NOMO-1 (cell line): ENCODE measurements around the gene FIZ1.
"Not testable (repeated sequence)": the region's sequence is repeated elsewhere in the genome, so short reads cannot be mapped to it uniquely, and the experiment has no call there.

Experiments
- DNase-seq, 2 experiments: peaks; one replicate each; lab custom pipeline; 2025; ENCODE audit not compliant: unreplicated experiment in 2 of 2; lab: John Stamatoyannopoulos, UW

FIZ1 gene

GRCh38 chr19:55596304-55596703 lies 3.0 kb downstream of the FIZ1 start:
- no peak for DNase-seq

DNA sequence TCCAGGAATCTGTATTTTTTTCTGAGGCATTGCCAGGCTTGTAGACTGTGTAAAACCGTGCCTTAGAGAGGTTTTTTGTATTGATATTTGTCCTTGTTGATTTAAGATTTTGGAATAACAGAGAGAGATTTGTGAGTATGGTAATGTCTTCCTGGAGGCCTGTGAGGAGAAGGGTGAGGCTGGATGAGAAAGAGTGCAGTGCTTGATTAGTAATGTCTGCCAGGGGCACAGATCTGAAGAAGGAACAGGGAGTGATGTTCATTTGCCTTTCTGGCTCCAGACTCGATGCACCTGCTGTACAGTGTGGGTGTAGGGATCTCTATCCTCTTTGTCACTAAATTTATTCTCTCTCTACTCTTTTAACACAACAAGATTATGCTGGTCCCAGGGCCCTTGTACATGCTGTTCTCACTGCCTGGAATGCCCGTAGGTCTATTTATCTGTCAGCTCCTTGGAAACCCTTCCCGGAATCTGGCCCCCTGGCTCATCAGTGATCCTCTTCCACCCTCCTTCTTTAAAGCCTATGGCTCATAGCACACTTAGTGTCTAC lies 4.2 kb downstream of the FIZ1 start:
- no peak for DNase-seq

DNA sequence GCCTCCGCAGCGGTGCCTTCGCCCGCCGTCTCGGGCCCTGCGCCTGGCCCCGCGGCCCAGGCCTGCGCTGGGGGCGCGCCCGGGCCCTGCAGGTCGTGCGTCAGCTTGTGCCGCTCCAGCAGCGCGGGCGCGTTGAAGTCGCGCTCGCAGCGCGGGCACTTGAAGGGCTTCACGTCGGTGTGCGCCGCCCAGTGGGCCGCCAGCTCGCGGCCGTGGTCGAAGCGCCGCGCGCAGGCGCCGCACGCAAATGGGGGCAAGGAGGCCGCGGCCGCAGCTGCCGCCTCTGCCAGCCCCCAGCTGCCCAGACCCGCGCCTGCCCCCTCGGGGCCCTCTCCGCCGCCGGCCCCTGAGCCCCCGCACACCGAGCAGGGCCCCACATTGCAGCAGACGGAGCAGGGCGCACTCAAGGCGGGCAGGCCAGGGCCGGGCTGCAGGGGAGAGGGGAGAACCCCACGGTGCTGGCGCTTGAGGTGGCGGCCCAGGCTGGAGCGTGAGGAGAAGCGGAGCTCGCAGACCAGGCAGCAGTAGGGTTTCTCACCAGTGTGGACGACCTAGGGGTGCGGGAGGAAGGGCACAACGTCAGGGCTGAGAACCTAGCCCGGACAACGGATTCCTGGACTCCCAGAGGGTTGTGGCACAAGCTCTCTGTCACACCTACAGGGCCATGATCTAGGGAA lies 6.1 kb downstream of the FIZ1 start:
- DNase-seq, result no peak

- DNase-seq, result no peak
These were observed 6.8 kb downstream of the FIZ1 start for GRCh38 chr19:55592391-55593090.

GRCh38 chr19:55591555-55591954 lies 7.8 kb downstream of the FIZ1 start:
- no peak for DNase-seq

GRCh38 chr19:55590617-55591016 lies 8.7 kb downstream of the FIZ1 start:
- DNase-seq, result no peak

GRCh38 chr19:55590109-55590508 lies 9.2 kb downstream of the FIZ1 start:
- no peak for DNase-seq

- no peak for DNase-seq
These were observed 10.6 kb downstream of the FIZ1 start for GRCh38 chr19:55588738-55589137.

DNA sequence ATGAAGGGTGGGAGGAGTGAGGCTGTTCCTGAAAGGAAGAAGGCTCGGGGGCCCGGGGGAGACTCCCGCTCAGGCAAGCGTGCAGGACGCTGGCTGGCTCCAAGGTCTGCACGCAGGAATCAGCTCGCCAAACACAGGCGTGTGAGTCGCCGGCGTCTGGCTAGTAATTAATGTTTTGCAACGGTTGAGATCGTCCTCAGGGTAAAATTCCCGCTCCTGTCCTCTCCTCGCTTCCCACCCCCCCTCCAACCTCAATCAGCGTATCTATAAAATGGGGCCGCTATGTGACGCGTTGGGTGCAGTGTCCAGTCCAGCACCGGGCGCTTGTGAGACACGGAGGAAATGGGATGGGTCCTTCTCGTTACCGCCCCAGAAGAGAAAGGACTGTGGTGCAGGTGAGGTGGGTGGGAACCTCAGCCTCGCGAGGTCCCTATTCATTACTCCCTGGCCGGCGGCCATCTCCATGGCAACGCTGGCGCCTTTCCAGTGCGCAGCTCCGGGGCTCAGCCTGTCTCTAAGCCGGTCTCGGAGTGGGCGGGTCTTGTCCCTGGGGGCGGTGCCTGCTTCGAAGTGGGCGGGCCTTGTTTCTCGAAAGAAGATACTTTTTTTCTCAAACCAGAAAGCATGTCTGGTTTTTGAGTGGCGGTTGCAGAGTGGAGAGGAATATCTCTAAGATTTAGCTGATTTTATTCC lies 12.2 kb downstream of the FIZ1 start:
- DNase-seq, result peak; percentile 70 to 76

DNA sequence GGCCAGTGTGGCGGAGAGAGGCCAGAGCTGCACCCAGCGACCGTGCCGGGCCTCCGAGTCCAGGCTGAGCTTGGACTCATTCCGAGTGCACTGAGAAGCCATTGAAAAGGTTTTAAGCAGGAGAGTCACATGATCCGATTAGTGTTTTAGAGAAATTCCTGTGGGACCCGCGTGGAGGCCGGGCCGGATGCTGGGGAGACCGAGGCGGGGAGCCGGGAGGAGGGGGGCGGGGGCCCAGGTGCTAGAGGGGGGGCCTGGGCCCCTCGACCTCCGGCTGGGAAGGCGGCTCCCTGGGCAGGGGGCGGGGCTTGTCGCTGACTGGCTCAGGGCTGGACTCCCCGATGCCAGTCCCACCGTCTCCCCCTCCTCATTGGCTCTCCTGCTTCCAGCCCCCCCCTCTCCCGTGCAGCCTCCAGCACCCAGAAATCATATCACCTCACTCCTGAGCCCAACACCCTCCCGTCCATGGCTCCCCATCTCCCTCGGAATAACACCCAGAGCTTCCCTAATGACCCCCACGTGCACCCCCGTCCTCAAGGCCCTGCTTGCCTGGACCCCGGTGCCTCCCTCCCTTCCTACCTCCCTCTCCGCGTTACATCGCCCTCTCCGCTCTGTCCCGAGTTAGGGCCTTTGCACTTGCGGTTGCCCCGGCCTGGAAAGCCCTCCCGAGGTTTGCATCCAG lies 13.5 kb downstream of the FIZ1 start:
- no peak for DNase-seq

DNA sequence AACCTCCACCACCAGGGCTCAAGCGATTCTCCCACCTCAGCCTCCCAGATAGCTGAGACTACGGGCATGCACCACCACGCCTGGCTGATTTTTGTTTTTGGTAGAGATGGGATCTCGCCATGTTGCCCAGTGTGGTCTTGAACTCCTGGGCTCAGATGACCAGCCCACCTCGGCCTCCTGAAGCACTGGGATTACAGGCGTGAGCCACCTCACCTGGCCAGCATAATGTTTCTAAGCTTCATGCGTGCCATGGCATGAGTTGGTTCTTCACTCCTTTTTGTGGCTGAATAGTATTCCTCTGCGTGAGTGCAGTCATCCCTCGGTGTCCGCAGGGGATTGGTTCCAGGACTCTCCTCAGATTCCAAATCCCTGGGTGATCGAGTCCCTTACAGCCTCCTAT lies 14.4 kb downstream of the FIZ1 start:
- DNase-seq, result no peak

DNA sequence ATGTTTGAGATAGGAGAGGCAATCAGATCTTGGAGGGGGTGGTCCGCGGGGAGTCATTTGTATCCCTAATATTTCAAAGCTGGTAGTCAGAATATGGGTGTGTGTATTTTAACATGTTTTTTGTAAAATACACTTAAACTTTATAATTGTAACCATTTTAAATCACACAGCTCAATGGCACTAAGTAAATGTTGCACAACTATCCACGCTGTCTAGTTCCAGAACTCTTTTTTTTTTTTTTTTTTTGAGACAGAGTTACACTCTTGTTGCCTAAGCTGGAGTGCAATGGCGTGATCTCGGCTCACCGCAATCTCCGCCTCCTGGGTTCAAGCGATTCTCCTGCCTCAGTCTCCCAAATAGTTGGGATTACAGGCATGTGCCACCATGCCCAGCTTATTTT lies 15.4 kb downstream of the FIZ1 start:
- DNase-seq, result not testable (repeated sequence)

GRCh38 chr19:55582284-55582683 lies 17.0 kb downstream of the FIZ1 start:
- not testable (repeated sequence) for DNase-seq

GRCh38 chr19:55581823-55582223 lies 17.5 kb downstream of the FIZ1 start:
- DNase-seq, result no peak

DNA sequence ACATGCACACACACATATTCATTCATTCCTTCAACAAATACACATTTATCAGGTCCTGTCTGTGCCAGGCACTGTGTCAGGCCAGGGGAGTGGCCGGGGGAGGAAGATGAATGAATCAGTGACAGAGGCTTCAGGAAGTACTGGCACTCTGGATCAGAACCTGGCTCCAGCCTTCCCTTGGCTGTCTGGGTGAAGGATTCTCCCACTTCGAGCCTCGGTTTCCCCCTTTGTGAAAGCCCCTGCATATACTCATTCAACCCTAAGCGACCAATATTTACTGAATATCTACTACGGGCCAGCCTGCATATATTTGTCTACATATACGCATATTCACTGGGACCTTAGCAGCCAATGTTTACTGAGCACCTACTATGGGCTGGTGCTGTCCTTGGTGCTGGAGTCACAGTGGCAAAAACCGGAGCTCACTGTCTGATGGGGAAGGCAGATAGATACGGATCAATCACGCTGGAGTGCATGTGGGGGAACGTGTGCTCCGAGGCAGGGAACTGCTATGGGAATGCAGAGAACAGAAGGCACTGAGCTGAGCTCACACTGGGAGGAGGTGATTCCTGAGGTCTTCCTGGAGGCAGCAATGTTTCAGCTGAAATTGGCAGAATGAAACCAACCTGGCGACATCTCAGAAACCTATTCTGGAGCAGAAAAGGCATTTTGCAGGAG lies 18.0 kb downstream of the FIZ1 start:
- DNase-seq, result no peak

GRCh38 chr19:55580628-55581144 lies 18.6 kb downstream of the FIZ1 start, which contains the start of gene ZNF579:
TSS of gene ZNF579 (minus strand) at chr19:55580848. CDS start at chr19:55579639, 1,209 bp downstream.
- peak; percentile 68 to 70 for DNase-seq

DNA sequence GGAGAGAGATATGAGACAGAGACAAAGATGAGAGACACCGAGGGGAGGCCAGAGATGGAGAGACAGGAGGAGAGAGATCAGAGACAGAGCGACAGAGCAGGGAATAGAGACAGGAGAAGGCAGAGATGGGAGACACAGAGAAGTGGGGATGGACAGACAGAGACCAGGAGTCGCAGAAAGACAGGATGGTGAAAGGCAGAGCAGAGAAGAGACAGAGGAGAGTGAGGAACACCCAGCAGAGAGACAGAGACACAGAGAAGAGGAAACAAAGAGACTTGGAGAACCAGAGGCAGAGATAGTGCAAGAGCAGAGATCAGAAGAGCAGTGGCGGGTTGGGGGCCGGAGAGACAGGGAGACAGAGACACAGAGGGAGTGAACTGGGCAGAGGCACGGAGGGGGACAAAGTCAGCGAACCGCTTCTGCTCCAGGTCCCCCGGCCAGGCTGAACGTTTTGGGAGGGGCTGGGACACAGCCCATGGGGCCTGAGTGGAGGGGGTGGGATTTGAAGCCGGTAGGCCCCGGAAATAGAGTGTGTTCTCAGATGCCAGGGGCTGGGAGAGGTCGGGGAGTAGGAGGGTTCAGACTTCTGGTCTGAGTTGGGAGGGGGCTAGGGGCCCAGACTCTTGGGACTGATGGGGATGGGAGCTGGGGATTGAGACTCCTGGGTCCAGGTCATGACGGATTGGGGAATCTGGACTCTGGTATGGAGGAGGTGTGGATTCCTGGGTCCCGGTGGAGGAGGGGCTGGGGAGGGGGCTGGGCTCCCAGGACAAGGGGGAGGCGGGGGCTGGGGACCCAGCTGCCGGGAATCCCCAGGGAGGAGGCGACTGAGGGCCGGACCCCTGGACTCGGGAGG lies 19.3 kb downstream of the FIZ1 start:
- no peak for DNase-seq

DNA sequence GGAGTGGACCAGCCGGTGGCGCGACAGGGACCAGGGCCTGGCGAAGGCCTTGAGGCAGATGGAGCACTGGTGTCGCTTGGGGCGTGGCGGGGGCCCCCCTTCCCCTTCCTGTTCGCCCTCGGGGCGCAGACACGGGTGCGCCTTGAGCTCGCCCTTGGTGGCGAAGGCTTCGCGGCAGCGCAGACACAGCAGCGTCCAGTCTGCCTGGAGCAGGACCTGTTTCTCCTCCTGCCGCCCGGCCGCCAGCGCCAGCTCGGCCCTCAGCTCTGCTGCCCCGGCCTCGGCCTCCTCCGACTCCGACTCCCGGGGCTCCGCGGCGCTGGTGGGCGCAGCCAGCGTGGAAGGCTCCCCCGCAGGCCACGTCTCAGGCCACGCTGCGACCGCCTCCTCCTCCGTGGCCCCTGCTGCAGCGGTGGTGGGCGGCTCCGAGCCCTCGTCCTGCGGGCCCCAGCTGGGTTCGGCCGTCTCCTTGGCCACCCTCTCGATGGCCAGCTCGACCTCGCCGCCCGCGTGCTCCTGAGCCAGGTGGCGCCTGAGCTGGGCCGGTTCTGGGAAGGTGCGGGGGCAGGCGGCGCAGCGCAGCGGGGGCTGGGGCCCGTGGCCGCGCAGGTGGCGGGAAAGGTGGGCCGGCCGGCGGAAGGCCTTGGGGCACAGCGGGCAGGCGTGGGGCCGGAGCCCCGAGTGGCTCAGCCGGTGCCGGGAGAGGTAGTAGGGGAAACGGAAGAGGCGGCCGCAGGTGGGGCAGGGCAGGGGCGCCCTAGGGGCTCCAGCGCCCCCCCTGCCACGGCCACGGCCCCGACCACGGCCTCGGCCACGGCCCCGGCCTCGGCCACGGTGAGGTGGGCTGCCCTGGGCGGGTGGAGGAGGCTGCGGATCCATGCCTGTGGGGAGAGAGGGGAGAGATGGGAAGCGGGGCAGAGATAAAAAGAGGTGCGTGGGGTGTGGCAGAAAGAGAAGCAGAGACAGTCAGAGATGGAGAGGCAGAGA lies 20.3 kb downstream of the FIZ1 start:
- DNase-seq, result no peak
